B cell (primary cell): ENCODE measurements around the gene TBC1D23. TPM values are rescaled to one million over a fixed set of nuclear protein-coding genes. Genes with fewer than 3 reads are reported as not detected.

Experiments used
- ATAC-seq: fragments of 200-7000 bp; cut with Tn5 transposase; one replicate; pipeline ENCODE4 v1.10.0; 2021; ENCODE audit warnings: low read depth, mild to moderate bottlenecking, moderate number of reproducible peaks, moderate library complexity
- CTCF ChIA-PET: fragments of 350-600 bp; sonication (Branson Sonifier 250); formaldehyde crosslinking; loops from one replicate; lab custom pipeline; 2021; ENCODE audit warnings: antibody characterized with exemption, inconsistent platforms; lab: Charles Lee
- POLR2A ChIA-PET: fragments of 350-600 bp; sonication (Branson Sonifier 250); formaldehyde crosslinking; loops from one replicate; lab custom pipeline; 2021; ENCODE audit warnings: antibody characterized with exemption; lab: Charles Lee
- DNase-seq: peaks from one replicate; pipeline ENCODE4 v3.0.0; 2013
- H2AFZ ChIP-seq: 2 replicates; pipeline ENCODE4 v1.6.1; 2012; ENCODE audit warnings: mild to moderate bottlenecking, low read depth, low read length; ENCODE audit not compliant: insufficient read depth, poor library complexity, severe bottlenecking
- H3K27ac ChIP-seq, 2 donors: 1 replicate in 1 of 2; 2 replicates in 1 of 2; pipeline ENCODE4 v1.5.1; 2012 to 2013; ENCODE audit warnings: low read length in 2 of 2, mild to moderate bottlenecking in 2 of 2, moderate library complexity in 1 of 2
- H3K27me3 ChIP-seq, 4 experiments: fragments of 200-600 bp in 1 of 4; sonication (generic) in 1 of 4; replicated peaks in 1 of 4; 1 replicate in 2 of 4; 2 replicates in 2 of 4; pipeline versions ENCODE4 v1.6.1 to v1.7.0; 2013 to 2016; ENCODE audit warnings: low read length in 3 of 4, mild to moderate bottlenecking in 2 of 4, mixed read lengths in 1 of 4, moderate library complexity in 1 of 4; ENCODE audit not compliant: insufficient read depth in 4 of 4, control insufficient read depth in 3 of 4; ENCODE audit errors: control extremely low read depth in 1 of 4
- H3K36me3 ChIP-seq, 2 experiments: replicated peaks in 1 of 2; 1 replicate in 1 of 2; 2 replicates in 1 of 2; pipeline versions ENCODE4 v1.6.1 to v1.7.1; 2013; ENCODE audit warnings: low read length in 1 of 2; ENCODE audit not compliant: insufficient read depth in 2 of 2, control insufficient read depth in 1 of 2; ENCODE audit errors: control extremely low read depth in 1 of 2, extremely low read depth in 1 of 2
- H3K4me1 ChIP-seq, 2 donors: fragments of 200-600 bp in 1 of 2; sonication (generic) in 1 of 2; 1 replicate in 1 of 2; 2 replicates in 1 of 2; pipeline versions ENCODE4 v1.5.1 to v1.6.1; 2013 to 2017; ENCODE audit warnings: low read length in 2 of 2; ENCODE audit not compliant: control insufficient read depth in 2 of 2, insufficient read depth in 2 of 2
- H3K4me2 ChIP-seq: replicated peaks from 2 replicates; pipeline ENCODE3; 2012; ENCODE audit warnings: mild to moderate bottlenecking, low read depth, low read length; ENCODE audit not compliant: poor library complexity, severe bottlenecking
- H3K4me3 ChIP-seq, 5 experiments: fragments of 200-600 bp in 1 of 5; sonication (generic) in 1 of 5; 1 replicate in 3 of 5; 2 replicates in 2 of 5; pipeline versions ENCODE4 v1.5.1 to v1.7.0; 2011 to 2016; ENCODE audit warnings: low read length in 4 of 5, mild to moderate bottlenecking in 4 of 5, low read depth in 2 of 5, control low read depth in 1 of 5, moderate library complexity in 1 of 5; ENCODE audit not compliant: insufficient read depth in 1 of 5; ENCODE audit errors: control extremely low read depth in 1 of 5, extremely low read depth in 1 of 5
- H3K79me2 ChIP-seq: fragments of 200-600 bp; sonication (generic); one replicate; pipeline ENCODE4 v1.6.0; 2016; ENCODE audit warnings: low read length; ENCODE audit not compliant: control insufficient read depth, insufficient read depth
- H3K9ac ChIP-seq: fragments of 200-600 bp; sonication (generic); 2 replicates; pipeline ENCODE4 v1.6.1; 2017; ENCODE audit warnings: mild to moderate bottlenecking, low read length, moderate library complexity
- H3K9me3 ChIP-seq, 3 donors: one replicate each; pipeline versions ENCODE4 v1.6.1 to v1.7.1; 2013; ENCODE audit warnings: low read length in 2 of 3; ENCODE audit not compliant: control insufficient read depth in 2 of 3, insufficient read depth in 1 of 3; ENCODE audit errors: control extremely low read depth in 1 of 3
- H4K20me1 ChIP-seq: 2 replicates; pipeline ENCODE4 v1.6.0; 2012; ENCODE audit warnings: mild to moderate bottlenecking, low read length; ENCODE audit not compliant: insufficient read depth, control insufficient read depth, poor library complexity, severe bottlenecking
- H3K27ac Mint-ChIP-seq: one replicate; pipeline ENCODE4 v1.8.0; 2021; ENCODE audit warnings: mixed read lengths
- H3K27me3 Mint-ChIP-seq: one replicate; pipeline ENCODE4 v1.8.0; 2021; ENCODE audit warnings: mixed read lengths
- H3K4me1 Mint-ChIP-seq: one replicate; pipeline ENCODE4 v1.8.0; 2021; ENCODE audit warnings: mixed read lengths
- H3K4me3 Mint-ChIP-seq: one replicate; pipeline ENCODE4 v1.8.0; 2021; ENCODE audit warnings: mixed read lengths
- H3K9me3 Mint-ChIP-seq: one replicate; pipeline ENCODE4 v1.8.0; 2022; ENCODE audit warnings: mixed read lengths; ENCODE audit not compliant: insufficient read depth
- EZH2 ChIP-seq: IDR thresholded peaks from 2 replicates; pipeline ENCODE4 v1.6.1; 2012; ENCODE audit warnings: borderline replicate concordance, low read depth, mild to moderate bottlenecking, moderate library complexity, low read length; ENCODE audit not compliant: insufficient read depth, poor library complexity, severe bottlenecking
- WGBS: methylation state at CpG from one replicate; pipeline ENCODE4 v1.1.5; 2013; ENCODE audit warnings: missing lambda C conversion rate; ENCODE audit not compliant: insufficient coverage; 5-methylcytosine and 5-hydroxymethylcytosine counted together
- intact Hi-C: fragments of 100-400 bp; cut with micrococcal nuclease; formaldehyde crosslinking; loops from one replicate; pipeline ENCODE4 v1.10.0; 2022
- polyA plus RNA-seq: library from polyadenylated mRNA; depleted of rRNA; stranded (reverse); fragments of >200 nt; gene quantifications from 2 replicates; pipeline ENCODE4 v1.2.3, GENCODE V29; 2012
- total RNA-seq, 2 donors: library from RNA; stranded (reverse); fragments of 120-200 nt in 1 of 2; gene quantifications; 1 replicate in 1 of 2; 2 replicates in 1 of 2; pipeline versions ENCODE4 v1.2.3 to v1.2.4, GENCODE V29; 2013 to 2022
- TF ChIP-seq, protein P1 (sequence below): fragments of 200-600 bp; IDR thresholded peaks from one replicate; pipeline ENCODE4 v1.8.0; 2022; ENCODE audit warnings: antibody characterized with exemption, mild to moderate bottlenecking

The TBC1D23 gene
- total and polyA plus RNA-seq, 2 donors (not counting 1 experiment from before 2014, with no cell fraction given), result 7.2 to 36.5 TPM

DNA sequence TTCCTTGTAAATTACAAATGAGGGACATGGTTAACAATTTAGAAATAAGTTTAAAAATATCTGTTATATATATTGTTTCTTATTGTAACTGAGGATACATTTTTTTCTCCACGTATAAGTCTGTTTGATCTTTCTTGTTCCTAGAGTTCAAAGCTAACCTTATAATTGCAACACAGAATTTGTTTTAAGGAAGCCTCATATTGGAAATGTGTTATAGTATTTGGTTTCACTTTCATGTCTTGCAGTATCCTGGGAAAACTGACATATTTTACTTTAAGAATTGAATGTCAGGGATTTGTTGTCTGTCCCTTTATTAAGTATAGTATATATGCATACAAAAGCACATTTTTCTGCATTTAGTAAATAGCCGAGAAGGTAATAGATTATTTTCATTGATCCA is 50.2 kb downstream of the TBC1D23 start:
- H2AFZ ChIP-seq, result no peak overlapping the region
- no peak for DNase-seq
- H3K9ac ChIP-seq, result no peak overlapping the region
- no peak overlapping the region for H3K4me3 ChIP-seq
- no peaks in the 10 kb centered on the region for H3K27me3 ChIP-seq
- no peaks in the 10 kb centered on the region for H3K4me1 Mint-ChIP-seq
- no peak for ATAC-seq
- ChIA-PET POLR2A (no interaction called here), CTCF (no interaction called here)
- H3K36me3 ChIP-seq, result peaks cover 3 to 31% of the 10 kb centered on the region in 2 experiments
- WGBS, result no CpG with 5 or more reads among the region's 2 CpGs
- no peaks in the 10 kb centered on the region for H3K4me1 ChIP-seq
- H3K79me2 ChIP-seq, result no peaks in the 10 kb centered on the region
- no peak overlapping the region for H3K4me2 ChIP-seq
- no peaks in the 10 kb centered on the region for H3K9me3 ChIP-seq
- H3K4me3 Mint-ChIP-seq, result no peak overlapping the region
- intact Hi-C loops, result no loop called here
- no peak overlapping the region for H3K27ac ChIP-seq
- H3K27me3 Mint-ChIP-seq, result no peaks in the 10 kb centered on the region
- TF ChIP-seq, protein P1, sequence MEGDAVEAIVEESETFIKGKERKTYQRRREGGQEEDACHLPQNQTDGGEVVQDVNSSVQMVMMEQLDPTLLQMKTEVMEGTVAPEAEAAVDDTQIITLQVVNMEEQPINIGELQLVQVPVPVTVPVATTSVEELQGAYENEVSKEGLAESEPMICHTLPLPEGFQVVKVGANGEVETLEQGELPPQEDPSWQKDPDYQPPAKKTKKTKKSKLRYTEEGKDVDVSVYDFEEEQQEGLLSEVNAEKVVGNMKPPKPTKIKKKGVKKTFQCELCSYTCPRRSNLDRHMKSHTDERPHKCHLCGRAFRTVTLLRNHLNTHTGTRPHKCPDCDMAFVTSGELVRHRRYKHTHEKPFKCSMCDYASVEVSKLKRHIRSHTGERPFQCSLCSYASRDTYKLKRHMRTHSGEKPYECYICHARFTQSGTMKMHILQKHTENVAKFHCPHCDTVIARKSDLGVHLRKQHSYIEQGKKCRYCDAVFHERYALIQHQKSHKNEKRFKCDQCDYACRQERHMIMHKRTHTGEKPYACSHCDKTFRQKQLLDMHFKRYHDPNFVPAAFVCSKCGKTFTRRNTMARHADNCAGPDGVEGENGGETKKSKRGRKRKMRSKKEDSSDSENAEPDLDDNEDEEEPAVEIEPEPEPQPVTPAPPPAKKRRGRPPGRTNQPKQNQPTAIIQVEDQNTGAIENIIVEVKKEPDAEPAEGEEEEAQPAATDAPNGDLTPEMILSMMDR, result no peak
- TF ChIP-seq EZH2, result no peak
- no peaks in the 10 kb centered on the region for H3K9me3 Mint-ChIP-seq
- no peak overlapping the region for H3K27ac Mint-ChIP-seq
- H4K20me1 ChIP-seq, result no peaks in the 10 kb centered on the region

DNA sequence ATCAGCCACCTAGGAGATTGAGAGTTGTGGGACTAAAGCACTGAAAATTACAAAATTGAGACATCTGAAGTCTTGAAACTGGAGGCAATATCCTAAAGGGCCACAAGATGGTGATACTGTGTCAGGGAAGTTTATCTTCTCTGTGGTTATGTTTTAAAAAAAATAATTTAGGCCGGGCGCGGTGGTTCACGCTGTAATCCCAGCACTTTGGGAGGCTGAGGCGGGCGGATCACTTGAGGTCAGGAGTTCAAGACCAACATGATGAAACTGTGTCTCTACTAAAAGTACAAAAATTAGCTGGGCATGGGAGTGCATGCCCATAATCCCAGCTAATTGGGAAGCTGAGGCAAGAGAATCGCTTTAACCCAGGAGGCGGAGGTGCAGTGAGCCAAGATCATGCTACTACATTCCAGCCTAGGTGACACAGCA is 55.9 kb downstream of the TBC1D23 start:
- TF ChIP-seq, protein P1, result peak; percentile 75
- TF ChIP-seq EZH2, result no peak
- Histone ChIP-seq H3K4me2 (no peak overlapping the region), H3K4me1 (peaks cover 0 to 5% of the 10 kb centered on the region in 2 donors), H3K27me3 (no peaks in the 10 kb centered on the region), H3K79me2 (no peaks in the 10 kb centered on the region), H2AFZ (no peak overlapping the region), H4K20me1 (no peaks in the 10 kb centered on the region), H3K9ac (no peak overlapping the region), H3K36me3 (peaks cover 14 to 17% of the 10 kb centered on the region in 2 experiments), H3K27ac (no peak overlapping the region), H3K4me3 (no peak overlapping the region), H3K9me3 (no peaks in the 10 kb centered on the region)
- POLR2A ChIA-PET, result interaction anchor here (0.6 to 0.7 kb wide), 3 partner anchors 16 to 279 kb away, joined by 3 to 5 read pairs (median 4); no protein-coding TSS in a partner anchor
- H3K4me1 Mint-ChIP-seq, result no peaks in the 10 kb centered on the region
- intact Hi-C loops, result loop anchor here (1.0 to 5.0 kb wide), 3 partner anchors 18 to 484 kb away; partner anchors contain the start of gene NIT2
- DNase-seq, result peak; percentile 62
- H3K4me3 Mint-ChIP-seq, result no peak overlapping the region
- no peak overlapping the region for H3K27ac Mint-ChIP-seq
- CTCF ChIA-PET, result interaction anchor here (0.7 to 3.9 kb wide), 11 partner anchors 10 to 1499 kb away, joined by 3 to 46 read pairs (median 4); partner anchors contain the start of gene CMSS1
- no peaks in the 10 kb centered on the region for H3K27me3 Mint-ChIP-seq
- WGBS, result 11% methylated on average over 6 of the region's 8 CpGs
- H3K9me3 Mint-ChIP-seq, result no peaks in the 10 kb centered on the region
- peak; percentile 60 for ATAC-seq
